IMR-90 (cell line): ENCODE results near the gene RNASE3.

Experiments
- BHLHE40 ChIP-seq: fragments of 150-350 bp; IDR thresholded peaks from 2 replicates; pipeline ENCODE4 v1.6.1; 2016; ENCODE audit warnings: mild to moderate bottlenecking, low read depth, low read length
- CEBPB ChIP-seq: IDR thresholded peaks from 2 replicates; pipeline ENCODE4 v1.6.1; 2012; ENCODE audit warnings: low read depth, low read length, improper control_type of control experiment
- CHD1 ChIP-seq: IDR thresholded peaks from 2 replicates; pipeline ENCODE4 v1.6.1; 2012; ENCODE audit warnings: low read depth, low read length, improper control_type of control experiment
- CTCF ChIP-seq: conservative IDR thresholded peaks from 2 replicates; pipeline ENCODE4 v1.5.1; 2012; ENCODE audit warnings: mild to moderate bottlenecking, low read depth, low read length, improper control_type of control experiment
- ELK1 ChIP-seq: fragments of 150-350 bp; IDR thresholded peaks from 2 replicates; pipeline ENCODE4 v1.6.1; 2016; ENCODE audit warnings: low read depth, mild to moderate bottlenecking, low read length, moderate library complexity, borderline replicate concordance
- MAFK ChIP-seq: IDR thresholded peaks from 2 replicates; pipeline ENCODE4 v1.6.1; 2012; ENCODE audit warnings: low read depth, low read length, improper control_type of control experiment
- MAZ ChIP-seq: IDR thresholded peaks from 2 replicates; pipeline ENCODE4 v1.6.1; 2012; ENCODE audit warnings: low read depth, mild to moderate bottlenecking, low read length, improper control_type of control experiment, moderate library complexity, borderline replicate concordance
- MXI1 ChIP-seq: IDR thresholded peaks from 2 replicates; pipeline ENCODE4 v1.6.1; 2012; ENCODE audit warnings: low read depth, mild to moderate bottlenecking, low read length, moderate library complexity, borderline replicate concordance
- NFE2L2 ChIP-seq: fragments of 150-350 bp; IDR thresholded peaks from 2 replicates; pipeline ENCODE4 v1.6.1; 2016; ENCODE audit warnings: low read depth, mild to moderate bottlenecking, low read length
- POLR2A ChIP-seq: IDR thresholded peaks from 2 replicates; pipeline ENCODE4 v1.6.1; 2012; ENCODE audit warnings: mild to moderate bottlenecking, low read depth, low read length
- RAD21 ChIP-seq: IDR thresholded peaks from 2 replicates; pipeline ENCODE4 v1.6.1; 2012; ENCODE audit warnings: low read length, improper control_type of control experiment
- RFX5 ChIP-seq: IDR thresholded peaks from 2 replicates; pipeline ENCODE4 v1.8.0; 2012; ENCODE audit warnings: low read depth, mild to moderate bottlenecking, low read length, moderate library complexity
- SMC3 ChIP-seq: fragments of 150-350 bp; IDR thresholded peaks from 2 replicates; pipeline ENCODE4 v1.6.1; 2016; ENCODE audit warnings: low read depth, mild to moderate bottlenecking, antibody characterized with exemption, low read length, moderate library complexity
- USF2 ChIP-seq: fragments of 150-350 bp; IDR thresholded peaks from 2 replicates; pipeline ENCODE4 v1.6.1; 2017; ENCODE audit warnings: mild to moderate bottlenecking, antibody characterized with exemption, low read length, low read depth

GRCh38 chr14:20853042-20853441 is 38.1 kb upstream of the RNASE3 start:
- TF ChIP-seq MAZ (no peak), CHD1 (no peak), NFE2L2 (no peak), CTCF (no peak), POLR2A (no peak), SMC3 (no peak), RAD21 (no peak), MXI1 (no peak), BHLHE40 (no peak), MAFK (no peak), ELK1 (no peak), CEBPB (no peak), RFX5 (no peak), USF2 (no peak)
